K562 (cell line): ENCODE results near the gene CCR9. TPM values are rescaled to one million over a fixed set of nuclear protein-coding genes. Genes with fewer than 3 reads are reported as not detected.
A peak's percentile ranks its signal among the peaks of the same experiment; 100 is the strongest.

Experiments used
- ATAC-seq: fragments of 200-7000 bp; cut with Tn5 transposase; 3 replicates; pipeline ENCODE4 v1.9.1; 2020; ENCODE audit warnings: moderate library complexity
- BruUV-seq: library from RNA; stranded (reverse); fragments of 400-500 nt; replicated peaks from 2 replicates; lab custom pipeline; 2021; lab: Mats Ljungman, UMichigan
- CTCF ChIA-PET: fragments of 300-600 bp; formaldehyde crosslinking; extraction: SDS; loops from one replicate; lab custom pipeline; 2021; ENCODE audit warnings: low intra/inter-chr PET ratio; lab: Yijun Ruan, JAX
- POLR2A ChIA-PET: fragments of 300-600, 350-650 bp; sonication (Branson Sonifier 250); formaldehyde crosslinking; extraction: SDS; loops from one replicate; lab custom pipeline; 2021; ENCODE audit warnings: antibody characterized with exemption, inconsistent platforms; lab: Yijun Ruan, JAX
- DNase-seq, 4 experiments: peaks; one replicate each; pipeline versions ENCODE4 v3.0.0 to v3.0.0-alpha.2; 2011 to 2018; ENCODE audit warnings: low spot score in 3 of 4, mixed read lengths in 3 of 4; ENCODE audit errors: extremely low read depth in 1 of 4
- FAIRE-seq: peaks from 2 replicates; lab custom pipeline; 2011; peaks lifted over from hg19 to GRCh38; lab: Jason Lieb, UNC
- H2AFZ ChIP-seq: 2 replicates; pipeline ENCODE4 v1.6.0; 2011; ENCODE audit warnings: low read depth, low read length, control low read depth, inconsistent platforms
- H3K27ac ChIP-seq: fragments of 200-600 bp; 3 replicates; pipeline ENCODE4 v1.8.0; 2011; ENCODE audit warnings: low read depth, mild to moderate bottlenecking, control low read depth, inconsistent platforms, low read length, moderate library complexity, mixed read lengths; ENCODE audit errors: extremely low read depth
- H3K27me3 ChIP-seq, 2 experiments: fragments of 300-600 bp in 1 of 2; 2 replicates in 1 of 2; 3 replicates in 1 of 2; pipeline versions ENCODE4 v1.6.0 to v1.8.0; 2011; ENCODE audit warnings: inconsistent platforms in 2 of 2, low read length in 2 of 2, mild to moderate bottlenecking in 1 of 2, mixed read lengths in 1 of 2, moderate library complexity in 1 of 2; ENCODE audit not compliant: control insufficient read depth in 2 of 2, insufficient read depth in 2 of 2
- H3K36me3 ChIP-seq: fragments of 300-600 bp; 3 replicates; pipeline ENCODE4 v1.8.0; 2011; ENCODE audit warnings: mild to moderate bottlenecking, low read length, inconsistent platforms; ENCODE audit not compliant: control insufficient read depth, insufficient read depth
- H3K4me1 ChIP-seq, 2 experiments: fragments of 200-600 bp in 1 of 2; replicated peaks in 1 of 2; 2 replicates in 1 of 2; 3 replicates in 1 of 2; pipeline versions ENCODE4 v1.5.1 to v1.8.0; 2011; ENCODE audit warnings: inconsistent platforms in 2 of 2, low read length in 2 of 2, mild to moderate bottlenecking in 1 of 2, mixed read lengths in 1 of 2, moderate library complexity in 1 of 2; ENCODE audit not compliant: control insufficient read depth in 2 of 2, insufficient read depth in 2 of 2
- H3K4me2 ChIP-seq: 2 replicates; pipeline ENCODE4 v1.6.1; 2011; ENCODE audit warnings: low read length, control low read depth, inconsistent platforms, mixed read lengths; ENCODE audit not compliant: insufficient read depth
- H3K4me3 ChIP-seq: fragments of 200-600 bp; sonication (generic), shearing (Covaris generic); 2 replicates; pipeline ENCODE4 v1.5.1; 2016; ENCODE audit warnings: control low read depth, inconsistent platforms
- H3K79me2 ChIP-seq: fragments of 200-600 bp; 3 replicates; pipeline ENCODE4 v1.8.0; 2011; ENCODE audit warnings: low read length, inconsistent platforms; ENCODE audit not compliant: control insufficient read depth, insufficient read depth
- H3K9ac ChIP-seq, 2 experiments: 2 replicates each; pipeline versions ENCODE4 v1.6.0 to v1.6.1; 2011; ENCODE audit warnings: low read depth in 2 of 2, low read length in 2 of 2, control low read depth in 1 of 2, inconsistent platforms in 1 of 2, mild to moderate bottlenecking in 1 of 2, mixed read lengths in 1 of 2; ENCODE audit not compliant: insufficient read depth in 1 of 2
- H3K9me1 ChIP-seq: one replicate; pipeline ENCODE4 v1.6.0; 2011; ENCODE audit warnings: inconsistent platforms, mild to moderate bottlenecking, low read length, moderate library complexity; ENCODE audit not compliant: control insufficient read depth, insufficient read depth
- H3K9me3 ChIP-seq: replicated peaks from 2 replicates; pipeline ENCODE4 v1.5.1; 2011; ENCODE audit warnings: low read depth, low read length, inconsistent platforms; ENCODE audit not compliant: control insufficient read depth, insufficient read depth
- H4K20me1 ChIP-seq: replicated peaks from 2 replicates; pipeline ENCODE4 v1.6.1; 2011; ENCODE audit warnings: low read length, inconsistent platforms, mixed read lengths; ENCODE audit not compliant: control insufficient read depth, insufficient read depth
- CHD4 ChIP-seq: fragments of 200-600 bp; sonication (generic); IDR thresholded peaks from 3 replicates; pipeline ENCODE4 v1.6.1; 2012; ENCODE audit warnings: low read depth, mild to moderate bottlenecking, mixed read lengths, low read length, inconsistent platforms; ENCODE audit not compliant: insufficient read depth, insufficient replicate concordance, poor library complexity, severe bottlenecking
- JUN ChIP-seq, 2 experiments: sonication (generic) in 1 of 2; formaldehyde crosslinking in 1 of 2; IDR thresholded peaks; 2 replicates each; pipeline versions ENCODE4 v1.6.1 to v1.8.0; 2012 to 2022; ENCODE audit warnings: borderline replicate concordance in 2 of 2, mild to moderate bottlenecking in 2 of 2, improper control_type of control experiment in 1 of 2, low read depth in 1 of 2, low read length in 1 of 2, missing genetic modification reagents in 1 of 2
- NR2C1 ChIP-seq, 2 experiments: fragments of 450-650 bp; IDR thresholded peaks; 2 replicates each; pipeline ENCODE4 v1.6.1; 2017; ENCODE audit warnings: mild to moderate bottlenecking in 2 of 2, antibody characterized with exemption in 1 of 2, inconsistent platforms in 1 of 2, missing compliant biosample characterization in 1 of 2, missing genetic modification characterization in 1 of 2
- PHF20 ChIP-seq: fragments of 450-650 bp; IDR thresholded peaks from 2 replicates; pipeline ENCODE4 v1.6.1; 2018; ENCODE audit not compliant: partially characterized antibody
- SRSF1 ChIP-seq: fragments of 200-400 bp; formaldehyde crosslinking; IDR thresholded peaks from 2 replicates; pipeline ENCODE4 v1.6.1; 2017; ENCODE audit warnings: mild to moderate bottlenecking, low read depth, low read length, moderate library complexity
- ZNF175 ChIP-seq: fragments of 200-800 bp; sonication (Bioruptor generic); IDR thresholded peaks from 2 replicates; pipeline ENCODE4 v1.6.1; 2016; ENCODE audit warnings: low read depth, mild to moderate bottlenecking, missing genetic modification characterization, missing compliant biosample characterization
- WGBS: fragments of 100-300 bp; shearing (Covaris generic); methylation state at CpG from one replicate; pipeline ENCODE4 v1.1.6; 2016; ENCODE audit warnings: low coverage, mixed read lengths; ENCODE audit not compliant: insufficient coverage; ENCODE audit errors: missing lambda C conversion rate; 5-methylcytosine and 5-hydroxymethylcytosine counted together
- in situ Hi-C: fragments of 300-500 bp; cut with MboI; formaldehyde crosslinking; loops from 4 replicates; pipeline ENCODE4 v1.15.0; 2018; ENCODE audit warnings: inconsistent platforms, mixed read lengths
- intact Hi-C: fragments of 100-400 bp; cut with micrococcal nuclease; formaldehyde crosslinking; loops from 2 replicates; pipeline ENCODE4 v1.14.2; 2022
- polyA plus RNA-seq, 8 experiments: library from polyadenylated mRNA; depleted of rRNA in 4 of 8; stranded (reverse) in 5 of 8; unstranded in 3 of 8; fragments of >200 nt; fragmentation: Nextera tagmentation in 2 of 8; fragmentation: Illumina TruSeq in 1 of 8; extraction: Ambion mirVana in 2 of 8; extraction: Trizol in 1 of 8; gene quantifications; 2 replicates each; pipeline versions ENCODE4 v1.2.1 to v1.2.3, GENCODE V29; 2011 to 2014; ENCODE audit warnings: inconsistent platforms in 1 of 8, missing spikeins in 1 of 8
- total RNA-seq, 7 experiments: library from RNA; depleted of rRNA in 6 of 7; stranded (reverse); fragments of >200 nt in 6 of 7; fragmentation: Illumina TruSeq in 2 of 7; extraction: Trizol in 2 of 7; gene quantifications; 2 replicates each; pipeline versions ENCODE4 v1.2.1 to v1.2.3, GENCODE V29; 2011 to 2021; ENCODE audit warnings: low replicate concordance in 1 of 7
- TF ChIP-seq, protein P1 (sequence below), 2 experiments: IDR thresholded peaks; 2 replicates each; pipeline ENCODE4 v1.6.1; 2012; ENCODE audit warnings: improper control_type of control experiment in 2 of 2, low read depth in 2 of 2, low read length in 2 of 2, borderline replicate concordance in 1 of 2
- TF ChIP-seq, protein P2 (sequence below), 2 experiments: fragments of 450-650 bp; IDR thresholded peaks; 2 replicates each; pipeline ENCODE4 v1.6.1; 2016; ENCODE audit warnings: mild to moderate bottlenecking in 2 of 2, borderline replicate concordance in 1 of 2, low read depth in 1 of 2, moderate library complexity in 1 of 2

The CCR9 gene
- total and polyA plus RNA-seq, 9 of the 15 experiments (the other 6 are each of a cell fraction or from before 2014, with no cell fraction given), result not detected

DNA sequence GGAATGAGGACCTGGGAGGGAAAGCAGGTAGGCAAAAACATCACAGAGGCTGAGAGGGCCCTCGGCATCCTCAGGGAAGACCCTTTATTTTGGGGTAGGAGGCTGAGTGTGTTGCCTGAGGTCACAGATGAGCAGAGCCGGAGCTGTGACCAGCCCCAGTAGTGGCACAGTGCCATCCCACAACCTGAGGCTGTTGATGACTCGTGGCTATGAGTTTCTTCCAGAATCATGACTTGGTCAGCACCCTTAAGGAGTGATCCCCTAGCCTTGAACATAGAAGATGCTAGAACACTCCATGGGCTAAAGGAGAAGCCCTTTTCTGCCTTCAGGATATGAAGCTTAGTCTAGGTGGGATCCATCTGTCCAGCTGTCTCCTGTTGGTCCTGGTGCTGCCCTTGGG lies 37.4 kb downstream of the CCR9 start:
- Histone ChIP-seq H3K36me3 (peaks cover 63% of the 10 kb centered on the region), H3K4me2 (no peak overlapping the region), H3K79me2 (no peaks in the 10 kb centered on the region), H3K4me3 (no peak overlapping the region), H3K4me1 (no peaks in the 10 kb centered on the region), H2AFZ (no peak overlapping the region), H3K27ac (no peak overlapping the region), H4K20me1 (no peaks in the 10 kb centered on the region), H3K27me3 (no peaks in the 10 kb centered on the region), H3K9me1 (no peaks in the 10 kb centered on the region), H3K9me3 (no peaks in the 10 kb centered on the region), H3K9ac (no peak overlapping the region)
- no peak for ATAC-seq
- BruUV-seq, result no TSS peak
- intact Hi-C loops, result loop anchor here (10.0 kb wide), 1 partner anchor 259 kb away; no protein-coding TSS in a partner anchor
- DNase-seq, result no peak
- POLR2A ChIA-PET, result interaction anchor here (0.6 to 1.6 kb wide), 4 partner anchors 8 to 532 kb away, joined by 3 to 5 read pairs (median 4); no protein-coding TSS in a partner anchor
- 84% methylated on average over 3 of the region's 3 CpGs for WGBS
- TF ChIP-seq, protein P1, sequence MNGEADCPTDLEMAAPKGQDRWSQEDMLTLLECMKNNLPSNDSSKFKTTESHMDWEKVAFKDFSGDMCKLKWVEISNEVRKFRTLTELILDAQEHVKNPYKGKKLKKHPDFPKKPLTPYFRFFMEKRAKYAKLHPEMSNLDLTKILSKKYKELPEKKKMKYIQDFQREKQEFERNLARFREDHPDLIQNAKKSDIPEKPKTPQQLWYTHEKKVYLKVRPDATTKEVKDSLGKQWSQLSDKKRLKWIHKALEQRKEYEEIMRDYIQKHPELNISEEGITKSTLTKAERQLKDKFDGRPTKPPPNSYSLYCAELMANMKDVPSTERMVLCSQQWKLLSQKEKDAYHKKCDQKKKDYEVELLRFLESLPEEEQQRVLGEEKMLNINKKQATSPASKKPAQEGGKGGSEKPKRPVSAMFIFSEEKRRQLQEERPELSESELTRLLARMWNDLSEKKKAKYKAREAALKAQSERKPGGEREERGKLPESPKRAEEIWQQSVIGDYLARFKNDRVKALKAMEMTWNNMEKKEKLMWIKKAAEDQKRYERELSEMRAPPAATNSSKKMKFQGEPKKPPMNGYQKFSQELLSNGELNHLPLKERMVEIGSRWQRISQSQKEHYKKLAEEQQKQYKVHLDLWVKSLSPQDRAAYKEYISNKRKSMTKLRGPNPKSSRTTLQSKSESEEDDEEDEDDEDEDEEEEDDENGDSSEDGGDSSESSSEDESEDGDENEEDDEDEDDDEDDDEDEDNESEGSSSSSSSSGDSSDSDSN (IDR thresholded peaks at IDR 0.05; ENCODE audit: borderline replicate concordance in 1 of 2, low read depth in 2 of 2, low read length in 2 of 2), result no peak
- TF ChIP-seq ZNF175 (CRISPR knock-in tag) (no peak), JUN (IDR thresholded peaks at IDR 0.05; ENCODE audit: borderline replicate concordance, low read depth, low read length) (no peak), JUN (CRISPR knock-in tag; IDR thresholded peaks at IDR 0.05; ENCODE audit: borderline replicate concordance) (no peak), PHF20 (no peak), NR2C1 (IDR thresholded peaks at IDR 0.05) (no peak), NR2C1 (tag; IDR thresholded peaks at IDR 0.05) (no peak), SRSF1 (no peak), CHD4 (no peak)
- TF ChIP-seq, protein P2, sequence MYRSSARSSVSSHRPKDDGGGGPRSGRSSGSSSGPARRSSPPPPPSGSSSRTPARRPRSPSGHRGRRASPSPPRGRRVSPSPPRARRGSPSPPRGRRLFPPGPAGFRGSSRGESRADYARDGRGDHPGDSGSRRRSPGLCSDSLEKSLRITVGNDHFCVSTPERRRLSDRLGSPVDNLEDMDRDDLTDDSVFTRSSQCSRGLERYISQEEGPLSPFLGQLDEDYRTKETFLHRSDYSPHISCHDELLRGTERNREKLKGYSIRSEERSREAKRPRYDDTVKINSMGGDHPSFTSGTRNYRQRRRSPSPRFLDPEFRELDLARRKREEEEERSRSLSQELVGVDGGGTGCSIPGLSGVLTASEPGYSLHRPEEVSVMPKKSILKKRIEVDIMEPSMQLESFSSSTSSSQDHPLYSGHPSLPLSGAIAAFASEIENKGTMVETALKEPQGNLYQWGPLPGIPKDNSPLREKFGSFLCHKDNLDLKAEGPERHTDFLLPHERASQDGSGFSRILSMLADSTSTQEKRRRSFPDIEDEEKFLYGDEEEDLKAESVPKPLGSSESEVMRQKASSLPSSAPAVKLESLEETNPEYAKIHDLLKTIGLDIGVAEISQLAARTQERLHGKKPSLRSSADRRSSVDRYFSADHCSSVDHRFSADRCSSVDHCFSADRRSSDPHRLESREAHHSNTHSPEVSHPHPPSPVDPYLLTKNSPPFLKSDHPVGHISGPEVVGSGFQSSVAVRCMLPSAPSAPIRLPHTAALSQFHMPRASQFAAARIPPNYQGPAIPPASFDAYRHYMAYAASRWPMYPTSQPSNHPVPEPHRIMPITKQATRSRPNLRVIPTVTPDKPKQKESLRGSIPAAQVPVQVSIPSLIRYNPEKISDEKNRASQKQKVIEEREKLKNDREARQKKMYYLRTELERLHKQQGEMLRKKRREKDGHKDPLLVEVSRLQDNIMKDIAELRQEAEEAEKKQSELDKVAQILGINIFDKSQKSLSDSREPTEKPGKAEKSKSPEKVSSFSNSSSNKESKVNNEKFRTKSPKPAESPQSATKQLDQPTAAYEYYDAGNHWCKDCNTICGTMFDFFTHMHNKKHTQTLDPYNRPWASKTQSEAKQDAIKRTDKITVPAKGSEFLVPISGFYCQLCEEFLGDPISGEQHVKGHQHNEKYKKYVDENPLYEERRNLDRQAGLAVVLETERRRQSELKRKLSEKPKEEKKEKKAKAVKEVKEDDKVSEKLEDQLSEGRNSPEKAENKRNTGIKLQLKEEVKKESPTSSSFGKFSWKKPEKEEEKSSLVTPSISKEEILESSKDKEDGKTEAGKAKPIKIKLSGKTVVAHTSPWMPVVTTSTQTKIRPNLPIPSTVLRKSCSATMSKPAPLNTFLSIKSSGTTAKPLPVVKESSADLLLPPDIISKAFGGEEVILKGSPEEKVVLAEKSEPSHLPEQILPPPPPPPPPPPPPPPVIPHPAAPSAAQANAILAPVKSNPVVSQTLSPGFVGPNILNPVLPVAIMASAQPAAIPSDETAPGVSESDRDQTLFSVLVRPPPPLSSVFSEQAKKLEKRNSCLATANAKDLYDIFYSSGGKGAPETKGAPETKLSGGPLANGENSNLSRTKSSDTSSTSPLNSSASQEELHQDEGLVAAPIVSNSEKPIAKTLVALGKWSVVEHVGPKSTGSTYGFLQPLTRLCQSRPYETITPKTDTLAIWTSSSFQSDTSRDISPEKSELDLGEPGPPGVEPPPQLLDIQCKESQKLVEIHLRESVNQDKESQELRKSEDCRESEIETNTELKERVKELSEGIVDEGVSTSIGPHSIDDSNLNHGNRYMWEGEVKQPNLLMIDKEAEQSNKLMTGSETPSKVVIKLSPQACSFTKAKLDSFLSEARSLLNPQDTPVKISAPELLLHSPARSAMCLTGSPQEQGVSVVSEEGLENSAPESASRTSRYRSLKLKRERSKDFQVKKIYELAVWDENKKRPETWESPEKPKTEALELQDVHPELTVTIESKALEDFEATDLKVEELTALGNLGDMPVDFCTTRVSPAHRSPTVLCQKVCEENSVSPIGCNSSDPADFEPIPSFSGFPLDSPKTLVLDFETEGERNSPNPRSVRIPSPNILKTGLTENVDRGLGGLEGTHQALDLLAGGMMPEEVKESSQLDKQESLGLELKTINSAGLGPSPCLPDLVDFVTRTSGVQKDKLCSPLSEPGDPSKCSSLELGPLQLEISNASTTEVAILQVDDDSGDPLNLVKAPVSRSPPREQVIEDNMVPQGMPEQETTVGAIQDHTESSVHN (IDR thresholded peaks at IDR 0.05; ENCODE audit: borderline replicate concordance in 1 of 2, low read depth in 1 of 2), result no peak
- CTCF ChIA-PET, result no interaction called here
- in situ Hi-C loops, result loop anchor here (10.0 kb wide), 1 partner anchor 889 kb away; no protein-coding TSS in a partner anchor
- FAIRE-seq, result peak; percentile 23
